ENCODE results near the gene TBL2.
"Not testable (repeated sequence)": the region's sequence is repeated elsewhere in the genome, so short reads cannot be mapped to it uniquely, and the experiment has no call there.

TBL2 gene

DNA sequence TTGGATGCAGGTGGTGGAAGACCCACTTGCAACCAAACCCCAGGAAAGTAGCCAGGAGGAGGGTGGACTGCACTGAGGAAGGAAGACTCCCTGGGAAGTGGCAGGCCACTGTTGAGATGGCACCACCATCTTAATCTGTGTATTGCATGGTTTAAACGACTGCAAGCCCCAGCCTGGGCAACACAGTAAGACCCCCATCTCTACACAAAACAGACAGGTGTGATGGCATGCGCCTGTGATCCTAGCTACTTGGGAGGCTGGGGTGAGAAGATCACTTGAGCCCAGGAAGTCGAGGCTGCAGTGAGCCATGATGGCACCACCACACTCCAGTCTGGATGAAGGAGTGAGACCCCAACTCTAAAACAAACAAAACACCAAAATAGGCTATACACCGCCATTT, 11.2 kb downstream of the TBL2 start:
- peak overlapping the region; percentile 31; the same call in 1 of the 2 replicates for H3K4me2 ChIP-seq (ENCODE audit: insufficient read depth, low read length)
- H3K36me3 ChIP-seq (ENCODE audit: insufficient read depth, low read length): peaks cover 28% of the 10 kb centered on the region
- H3K4me1 ChIP-seq (ENCODE audit: insufficient read depth, low read length): peaks cover 39% of the 10 kb centered on the region
- ATAC-seq (ENCODE audit: insufficient read depth, low read depth) (no peak), DNase-seq (no peak)
- H3K27me3 ChIP-seq (ENCODE audit: insufficient read depth, low read length, poor library complexity): no peaks in the 10 kb centered on the region
- 0 out of 2 replicates have a peak, but pooled peaks cover 5% of the 10 kb centered on the region for H4K20me1 ChIP-seq (ENCODE audit: insufficient read depth, low read length)
- no peaks in the 10 kb centered on the region for H3K79me2 ChIP-seq (ENCODE audit: insufficient read depth, low read length)
- H3K4me3 ChIP-seq (ENCODE audit: low read depth in 1 of 2, low read length in 2 of 2): no peak overlapping the region
- H3K9ac ChIP-seq (ENCODE audit: low read depth, low read length): no peak overlapping the region
- H3K9me3 ChIP-seq (ENCODE audit: insufficient read depth, low read length, severe bottlenecking): no peaks in the 10 kb centered on the region
- no peak for TF ChIP-seq EZH2 (IDR thresholded peaks at IDR 0.05; ENCODE audit: borderline replicate concordance, low read depth, low read length, severe bottlenecking)
- TF ChIP-seq, protein P1, sequence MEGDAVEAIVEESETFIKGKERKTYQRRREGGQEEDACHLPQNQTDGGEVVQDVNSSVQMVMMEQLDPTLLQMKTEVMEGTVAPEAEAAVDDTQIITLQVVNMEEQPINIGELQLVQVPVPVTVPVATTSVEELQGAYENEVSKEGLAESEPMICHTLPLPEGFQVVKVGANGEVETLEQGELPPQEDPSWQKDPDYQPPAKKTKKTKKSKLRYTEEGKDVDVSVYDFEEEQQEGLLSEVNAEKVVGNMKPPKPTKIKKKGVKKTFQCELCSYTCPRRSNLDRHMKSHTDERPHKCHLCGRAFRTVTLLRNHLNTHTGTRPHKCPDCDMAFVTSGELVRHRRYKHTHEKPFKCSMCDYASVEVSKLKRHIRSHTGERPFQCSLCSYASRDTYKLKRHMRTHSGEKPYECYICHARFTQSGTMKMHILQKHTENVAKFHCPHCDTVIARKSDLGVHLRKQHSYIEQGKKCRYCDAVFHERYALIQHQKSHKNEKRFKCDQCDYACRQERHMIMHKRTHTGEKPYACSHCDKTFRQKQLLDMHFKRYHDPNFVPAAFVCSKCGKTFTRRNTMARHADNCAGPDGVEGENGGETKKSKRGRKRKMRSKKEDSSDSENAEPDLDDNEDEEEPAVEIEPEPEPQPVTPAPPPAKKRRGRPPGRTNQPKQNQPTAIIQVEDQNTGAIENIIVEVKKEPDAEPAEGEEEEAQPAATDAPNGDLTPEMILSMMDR (IDR thresholded peaks at IDR 0.05; ENCODE audit: borderline replicate concordance, extremely low read depth, low read length, poor library complexity, severe bottlenecking): no peak
- H3K27ac ChIP-seq (ENCODE audit: low read length): peak overlapping the region; percentile 66; the same call in 1 of the 2 replicates
- H2AFZ ChIP-seq (ENCODE audit: low read depth, low read length): no peak overlapping the region

DNA sequence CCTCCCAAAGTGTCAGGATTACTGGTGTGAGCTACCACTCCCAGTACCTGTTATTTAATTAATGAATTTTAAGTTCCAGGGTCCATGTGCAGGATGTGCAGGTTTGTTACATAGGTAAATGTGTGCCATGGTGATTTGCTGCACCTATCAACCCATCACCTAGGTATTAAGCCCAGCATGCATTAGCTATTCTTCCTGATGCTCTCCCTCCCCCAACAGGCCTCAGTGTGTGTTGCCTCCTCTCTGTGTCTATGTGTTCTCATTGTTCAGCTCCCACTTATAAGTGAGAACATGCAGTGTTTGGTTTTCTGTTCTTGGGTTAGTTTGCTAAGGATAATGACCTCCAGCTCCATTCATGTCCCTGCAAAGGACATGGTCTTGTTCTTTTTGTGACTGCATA, 11.9 kb downstream of the TBL2 start:
- not testable (repeated sequence) for H4K20me1 ChIP-seq (ENCODE audit: insufficient read depth, low read length); H3K9me3 ChIP-seq (ENCODE audit: insufficient read depth, low read length, severe bottlenecking); H3K79me2 ChIP-seq (ENCODE audit: insufficient read depth, low read length); H3K27ac ChIP-seq (ENCODE audit: low read length); H3K4me3 ChIP-seq (ENCODE audit: low read depth in 1 of 2, low read length in 2 of 2); ATAC-seq (ENCODE audit: insufficient read depth, low read depth); DNase-seq; H3K9ac ChIP-seq (ENCODE audit: low read depth, low read length); H3K27me3 ChIP-seq (ENCODE audit: insufficient read depth, low read length, poor library complexity); H2AFZ ChIP-seq (ENCODE audit: low read depth, low read length); H3K4me2 ChIP-seq (ENCODE audit: insufficient read depth, low read length)
- Histone ChIP-seq H3K4me1 (ENCODE audit: insufficient read depth, low read length) (peaks cover 39% of the 10 kb centered on the region), H3K36me3 (ENCODE audit: insufficient read depth, low read length) (peaks cover 22% of the 10 kb centered on the region)

DNA sequence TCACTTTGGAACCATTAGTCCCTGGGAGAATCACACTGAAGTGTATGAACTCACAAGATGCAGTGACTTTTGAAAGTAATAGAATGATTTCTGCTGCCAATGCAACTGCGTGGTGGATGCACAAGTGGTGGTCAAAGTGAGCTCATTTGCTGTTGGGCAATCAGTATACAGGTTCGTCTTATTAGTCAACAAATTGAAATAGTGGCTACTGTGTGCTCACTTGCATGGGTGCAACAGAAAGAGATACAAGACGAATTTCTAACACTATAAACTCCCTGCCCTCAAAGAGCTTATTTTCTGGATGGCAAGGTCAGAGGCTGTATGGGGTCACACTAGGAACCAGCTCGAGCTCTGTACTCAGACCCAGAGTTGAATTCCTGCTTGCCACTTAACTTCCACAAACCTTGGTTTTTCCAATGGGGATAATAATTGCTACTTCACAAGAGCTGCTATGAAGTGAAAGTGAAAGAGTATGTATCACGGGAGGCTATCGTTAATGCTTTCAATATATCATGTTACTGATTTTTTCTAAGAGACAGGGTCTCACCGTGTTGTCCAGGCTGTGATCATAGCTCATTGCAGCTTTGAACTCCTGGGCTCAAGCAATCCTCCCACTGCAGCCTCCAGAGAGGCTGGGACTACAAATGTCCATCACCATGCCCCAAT, 12.6 kb downstream of the TBL2 start:
- no peak for TF ChIP-seq EZH2 (IDR thresholded peaks at IDR 0.05; ENCODE audit: borderline replicate concordance, low read depth, low read length, severe bottlenecking)
- TF ChIP-seq, protein P1 (IDR thresholded peaks at IDR 0.05; ENCODE audit: borderline replicate concordance, extremely low read depth, low read length, poor library complexity, severe bottlenecking): no peak
- no peak overlapping the region for H3K9ac ChIP-seq (ENCODE audit: low read depth, low read length)
- no peak overlapping the region for H3K4me2 ChIP-seq (ENCODE audit: insufficient read depth, low read length)
- H2AFZ ChIP-seq (ENCODE audit: low read depth, low read length): no peak overlapping the region
- 0 out of 2 replicates have a peak, but pooled peaks cover 1% of the 10 kb centered on the region for H4K20me1 ChIP-seq (ENCODE audit: insufficient read depth, low read length)
- no peak for ATAC-seq (ENCODE audit: insufficient read depth, low read depth)
- H3K27ac ChIP-seq (ENCODE audit: low read length): no peak overlapping the region
- no peak overlapping the region for H3K4me3 ChIP-seq (ENCODE audit: low read depth in 1 of 2, low read length in 2 of 2)
- H3K9me3 ChIP-seq (ENCODE audit: insufficient read depth, low read length, severe bottlenecking): no peaks in the 10 kb centered on the region
- H3K27me3 ChIP-seq (ENCODE audit: insufficient read depth, low read length, poor library complexity): no peaks in the 10 kb centered on the region
- H3K4me1 ChIP-seq (ENCODE audit: insufficient read depth, low read length): peaks cover 39% of the 10 kb centered on the region
- no peak for DNase-seq
- no peaks in the 10 kb centered on the region for H3K79me2 ChIP-seq (ENCODE audit: insufficient read depth, low read length)
- H3K36me3 ChIP-seq (ENCODE audit: insufficient read depth, low read length): peaks cover 16% of the 10 kb centered on the region

DNA sequence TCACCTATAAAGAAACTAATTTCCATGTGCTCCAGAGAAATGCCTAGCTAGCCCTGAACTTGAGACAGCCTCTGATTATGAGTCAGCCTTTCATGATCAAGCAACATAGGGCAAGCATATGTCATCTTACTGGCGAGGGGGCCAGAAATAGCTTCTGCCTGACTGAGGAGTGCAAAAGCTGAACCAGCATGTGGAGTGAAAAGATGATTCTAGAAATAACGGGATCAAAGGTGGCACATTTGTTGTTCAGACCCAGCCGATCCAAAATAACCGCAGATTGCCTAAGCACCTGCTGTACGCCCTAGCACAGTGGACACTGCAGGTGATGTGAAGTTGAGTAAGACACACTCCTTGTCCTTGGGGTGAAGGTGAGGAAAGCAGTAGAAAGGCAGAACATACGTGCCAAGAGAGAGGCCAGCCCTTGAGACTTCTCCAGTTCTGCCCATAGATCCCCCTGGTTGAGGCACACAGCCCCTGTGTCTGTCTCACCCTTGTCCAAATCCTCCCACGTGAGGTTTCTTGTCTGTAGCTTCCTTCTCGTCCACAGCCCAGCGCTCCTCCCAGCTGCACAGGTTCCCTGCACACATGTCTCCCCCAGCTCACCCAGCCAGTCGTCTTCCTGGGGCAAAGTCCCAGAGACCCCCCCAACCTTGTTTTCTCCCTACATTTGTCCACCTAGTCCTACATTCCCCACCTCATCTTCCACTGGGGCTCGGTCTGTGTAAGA, 18.1 kb downstream of the TBL2 start:
- Histone ChIP-seq H3K4me2 (ENCODE audit: insufficient read depth, low read length) (no peak overlapping the region), H3K27ac (ENCODE audit: low read length) (no peak overlapping the region), H3K4me1 (ENCODE audit: insufficient read depth, low read length) (peaks cover 23% of the 10 kb centered on the region), H3K9ac (ENCODE audit: low read depth, low read length) (no peak overlapping the region), H4K20me1 (ENCODE audit: insufficient read depth, low read length) (peaks cover 17% of the 10 kb centered on the region), H3K27me3 (ENCODE audit: insufficient read depth, low read length, poor library complexity) (no peaks in the 10 kb centered on the region), H2AFZ (ENCODE audit: low read depth, low read length) (no peak overlapping the region), H3K9me3 (ENCODE audit: insufficient read depth, low read length, severe bottlenecking) (no peaks in the 10 kb centered on the region), H3K79me2 (ENCODE audit: insufficient read depth, low read length) (peaks cover 22% of the 10 kb centered on the region), H3K4me3 (ENCODE audit: low read depth in 1 of 2, low read length in 2 of 2) (no peak overlapping the region), H3K36me3 (ENCODE audit: insufficient read depth, low read length) (peaks cover 6% of the 10 kb centered on the region)
- ATAC-seq (ENCODE audit: insufficient read depth, low read depth) (no peak), DNase-seq (no peak)
- no peak for TF ChIP-seq EZH2 (IDR thresholded peaks at IDR 0.05; ENCODE audit: borderline replicate concordance, low read depth, low read length, severe bottlenecking)
- TF ChIP-seq, protein P1 (IDR thresholded peaks at IDR 0.05; ENCODE audit: borderline replicate concordance, extremely low read depth, low read length, poor library complexity, severe bottlenecking): no peak

All from DND-41 (cell line).